B cell (primary cell): ENCODE measurements around the gene DNM1. TPM values are rescaled to one million over a fixed set of nuclear protein-coding genes. Genes with fewer than 3 reads are reported as not detected.

Experiments used
- ATAC-seq: fragments of 200-7000 bp; cut with Tn5 transposase; one replicate; pipeline ENCODE4 v1.10.0; 2021; ENCODE audit warnings: low read depth, mild to moderate bottlenecking, moderate number of reproducible peaks, moderate library complexity
- CTCF ChIA-PET: fragments of 350-600 bp; sonication (Branson Sonifier 250); formaldehyde crosslinking; loops from one replicate; lab custom pipeline; 2021; ENCODE audit warnings: antibody characterized with exemption, inconsistent platforms; lab: Charles Lee
- POLR2A ChIA-PET: fragments of 350-600 bp; sonication (Branson Sonifier 250); formaldehyde crosslinking; loops from one replicate; lab custom pipeline; 2021; ENCODE audit warnings: antibody characterized with exemption; lab: Charles Lee
- DNase-seq: peaks from one replicate; pipeline ENCODE4 v3.0.0; 2013
- H2AFZ ChIP-seq: 2 replicates; pipeline ENCODE4 v1.6.1; 2012; ENCODE audit warnings: mild to moderate bottlenecking, low read depth, low read length; ENCODE audit not compliant: insufficient read depth, poor library complexity, severe bottlenecking
- H3K27ac ChIP-seq, 2 donors: 1 replicate in 1 of 2; 2 replicates in 1 of 2; pipeline ENCODE4 v1.5.1; 2012 to 2013; ENCODE audit warnings: low read length in 2 of 2, mild to moderate bottlenecking in 2 of 2, moderate library complexity in 1 of 2
- H3K27me3 ChIP-seq, 4 experiments: fragments of 200-600 bp in 1 of 4; sonication (generic) in 1 of 4; replicated peaks in 1 of 4; 1 replicate in 2 of 4; 2 replicates in 2 of 4; pipeline versions ENCODE4 v1.6.1 to v1.7.0; 2013 to 2016; ENCODE audit warnings: low read length in 3 of 4, mild to moderate bottlenecking in 2 of 4, mixed read lengths in 1 of 4, moderate library complexity in 1 of 4; ENCODE audit not compliant: insufficient read depth in 4 of 4, control insufficient read depth in 3 of 4; ENCODE audit errors: control extremely low read depth in 1 of 4
- H3K36me3 ChIP-seq, 2 experiments: replicated peaks in 1 of 2; 1 replicate in 1 of 2; 2 replicates in 1 of 2; pipeline versions ENCODE4 v1.6.1 to v1.7.1; 2013; ENCODE audit warnings: low read length in 1 of 2; ENCODE audit not compliant: insufficient read depth in 2 of 2, control insufficient read depth in 1 of 2; ENCODE audit errors: control extremely low read depth in 1 of 2, extremely low read depth in 1 of 2
- H3K4me1 ChIP-seq, 2 donors: fragments of 200-600 bp in 1 of 2; sonication (generic) in 1 of 2; 1 replicate in 1 of 2; 2 replicates in 1 of 2; pipeline versions ENCODE4 v1.5.1 to v1.6.1; 2013 to 2017; ENCODE audit warnings: low read length in 2 of 2; ENCODE audit not compliant: control insufficient read depth in 2 of 2, insufficient read depth in 2 of 2
- H3K4me2 ChIP-seq: replicated peaks from 2 replicates; pipeline ENCODE3; 2012; ENCODE audit warnings: mild to moderate bottlenecking, low read depth, low read length; ENCODE audit not compliant: poor library complexity, severe bottlenecking
- H3K4me3 ChIP-seq, 5 experiments: fragments of 200-600 bp in 1 of 5; sonication (generic) in 1 of 5; 1 replicate in 3 of 5; 2 replicates in 2 of 5; pipeline versions ENCODE4 v1.5.1 to v1.7.0; 2011 to 2016; ENCODE audit warnings: low read length in 4 of 5, mild to moderate bottlenecking in 4 of 5, low read depth in 2 of 5, control low read depth in 1 of 5, moderate library complexity in 1 of 5; ENCODE audit not compliant: insufficient read depth in 1 of 5; ENCODE audit errors: control extremely low read depth in 1 of 5, extremely low read depth in 1 of 5
- H3K79me2 ChIP-seq: fragments of 200-600 bp; sonication (generic); one replicate; pipeline ENCODE4 v1.6.0; 2016; ENCODE audit warnings: low read length; ENCODE audit not compliant: control insufficient read depth, insufficient read depth
- H3K9ac ChIP-seq: fragments of 200-600 bp; sonication (generic); 2 replicates; pipeline ENCODE4 v1.6.1; 2017; ENCODE audit warnings: mild to moderate bottlenecking, low read length, moderate library complexity
- H3K9me3 ChIP-seq, 3 donors: one replicate each; pipeline versions ENCODE4 v1.6.1 to v1.7.1; 2013; ENCODE audit warnings: low read length in 2 of 3; ENCODE audit not compliant: control insufficient read depth in 2 of 3, insufficient read depth in 1 of 3; ENCODE audit errors: control extremely low read depth in 1 of 3
- H4K20me1 ChIP-seq: 2 replicates; pipeline ENCODE4 v1.6.0; 2012; ENCODE audit warnings: mild to moderate bottlenecking, low read length; ENCODE audit not compliant: insufficient read depth, control insufficient read depth, poor library complexity, severe bottlenecking
- H3K27ac Mint-ChIP-seq: one replicate; pipeline ENCODE4 v1.8.0; 2021; ENCODE audit warnings: mixed read lengths
- H3K27me3 Mint-ChIP-seq: one replicate; pipeline ENCODE4 v1.8.0; 2021; ENCODE audit warnings: mixed read lengths
- H3K4me1 Mint-ChIP-seq: one replicate; pipeline ENCODE4 v1.8.0; 2021; ENCODE audit warnings: mixed read lengths
- H3K4me3 Mint-ChIP-seq: one replicate; pipeline ENCODE4 v1.8.0; 2021; ENCODE audit warnings: mixed read lengths
- H3K9me3 Mint-ChIP-seq: one replicate; pipeline ENCODE4 v1.8.0; 2022; ENCODE audit warnings: mixed read lengths; ENCODE audit not compliant: insufficient read depth
- CTCF ChIP-seq: fragments of 200-600 bp; IDR thresholded peaks from one replicate; pipeline ENCODE4 v1.8.0; 2022; ENCODE audit warnings: antibody characterized with exemption, mild to moderate bottlenecking
- EZH2 ChIP-seq: IDR thresholded peaks from 2 replicates; pipeline ENCODE4 v1.6.1; 2012; ENCODE audit warnings: borderline replicate concordance, low read depth, mild to moderate bottlenecking, moderate library complexity, low read length; ENCODE audit not compliant: insufficient read depth, poor library complexity, severe bottlenecking
- WGBS: methylation state at CpG from one replicate; pipeline ENCODE4 v1.1.5; 2013; ENCODE audit warnings: missing lambda C conversion rate; ENCODE audit not compliant: insufficient coverage; 5-methylcytosine and 5-hydroxymethylcytosine counted together
- intact Hi-C: fragments of 100-400 bp; cut with micrococcal nuclease; formaldehyde crosslinking; loops from one replicate; pipeline ENCODE4 v1.10.0; 2022
- polyA plus RNA-seq: library from polyadenylated mRNA; depleted of rRNA; stranded (reverse); fragments of >200 nt; gene quantifications from 2 replicates; pipeline ENCODE4 v1.2.3, GENCODE V29; 2012
- total RNA-seq, 2 donors: library from RNA; stranded (reverse); fragments of 120-200 nt in 1 of 2; gene quantifications; 1 replicate in 1 of 2; 2 replicates in 1 of 2; pipeline versions ENCODE4 v1.2.3 to v1.2.4, GENCODE V29; 2013 to 2022

Gene DNM1
- total and polyA plus RNA-seq, 2 donors (not counting 1 experiment from before 2014, with no cell fraction given): 0.63 to 1.3 TPM

DNA sequence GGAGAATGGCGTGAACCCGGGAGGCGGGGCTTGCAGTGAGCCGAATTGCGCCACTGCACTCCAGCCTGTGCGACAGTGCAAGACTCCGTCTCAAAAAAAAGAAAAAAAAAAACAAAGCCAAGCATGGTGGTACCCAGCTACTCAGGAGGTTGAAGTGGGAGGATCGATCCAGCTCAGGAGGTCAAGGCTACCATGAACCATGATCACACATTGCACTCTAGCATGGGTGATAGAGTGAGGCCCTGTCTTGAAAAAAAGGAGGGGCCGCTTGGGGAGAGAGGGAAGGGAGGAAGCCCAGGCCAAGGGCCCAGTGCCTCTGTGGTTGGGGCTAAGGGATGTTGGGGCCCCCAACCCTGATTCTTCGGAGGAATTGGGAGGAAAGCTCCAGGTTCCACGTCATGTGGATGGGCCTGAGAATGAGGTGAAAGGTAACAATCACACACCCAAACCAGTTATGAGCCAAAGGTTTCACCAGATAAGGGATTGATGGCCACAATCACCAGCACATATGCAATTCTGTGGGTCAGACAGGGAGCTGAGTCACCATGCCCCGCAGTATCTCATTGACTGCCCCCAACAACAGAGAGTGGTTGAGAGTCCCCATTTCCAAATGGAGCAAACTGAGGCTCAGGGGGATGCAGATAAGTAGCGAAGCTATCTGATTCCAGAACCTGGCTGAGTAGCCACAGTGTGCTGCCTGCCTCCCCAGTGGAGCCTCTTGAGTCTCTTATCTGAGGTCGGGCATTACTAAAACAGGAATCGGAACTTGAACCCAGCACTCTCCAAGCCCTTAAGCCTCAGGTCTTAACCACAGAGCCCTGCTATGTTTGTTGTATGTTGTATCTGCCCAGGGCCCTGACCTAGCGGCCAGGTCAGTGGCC, 93.4 kb downstream of the DNM1 start:
- TF ChIP-seq CTCF (no peak), EZH2 (no peak)
- no peaks in the 10 kb centered on the region for H3K27me3 Mint-ChIP-seq
- Histone ChIP-seq H3K79me2 (no peaks in the 10 kb centered on the region), H3K36me3 (no peaks in the 10 kb centered on the region), H4K20me1 (no peaks in the 10 kb centered on the region), H3K4me2 (no peak overlapping the region), H3K27me3 (no peaks in the 10 kb centered on the region), H3K4me1 (no peaks in the 10 kb centered on the region), H3K4me3 (no peak overlapping the region), H3K9ac (no peak overlapping the region), H2AFZ (no peak overlapping the region), H3K9me3 (no peaks in the 10 kb centered on the region), H3K27ac (no peak overlapping the region)
- ChIA-PET CTCF (interaction anchor here (1.0 to 2.6 kb wide), 4 partner anchors 9 to 75 kb away, joined by 4 to 13 read pairs (median 5); partner anchors contain the start of gene URM1), POLR2A (no interaction called here)
- 93% methylated on average over 12 of the region's 16 CpGs for WGBS
- intact Hi-C loops: loop anchor here (10.0 kb wide), 1 partner anchor 118 kb away; no protein-coding TSS in a partner anchor
- H3K4me1 Mint-ChIP-seq: no peaks in the 10 kb centered on the region
- no peak overlapping the region for H3K4me3 Mint-ChIP-seq
- H3K27ac Mint-ChIP-seq: no peak overlapping the region
- DNase-seq: no peak
- no peak for ATAC-seq
- H3K9me3 Mint-ChIP-seq: no peaks in the 10 kb centered on the region

DNA sequence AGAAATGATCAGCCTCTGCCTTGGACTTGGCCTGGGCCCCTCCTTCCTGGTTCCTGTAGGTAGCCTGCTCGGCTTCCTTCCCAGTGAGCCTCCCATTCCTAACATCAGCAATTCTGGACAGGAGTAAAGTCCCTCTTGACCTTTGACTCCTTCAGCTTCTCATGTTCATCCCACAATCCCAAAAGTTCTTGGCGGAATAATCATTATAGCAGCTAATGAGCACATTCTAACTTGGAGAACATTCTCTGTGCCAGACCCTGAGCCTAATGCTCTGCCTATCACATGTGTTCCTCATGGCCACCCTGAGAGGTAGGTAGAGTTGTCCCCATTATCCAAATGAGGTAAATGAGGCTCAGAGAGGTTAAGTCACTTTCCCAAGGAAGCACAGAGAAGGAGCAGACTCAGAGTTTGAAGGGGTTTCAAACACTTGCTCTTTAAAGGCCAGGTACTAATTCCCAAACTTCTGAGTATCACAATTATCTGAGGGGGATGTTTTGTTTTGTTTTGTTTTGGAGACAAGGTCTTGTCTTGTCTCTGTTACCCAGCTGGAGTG, 94.1 kb downstream of the DNM1 start:
- Histone ChIP-seq H2AFZ (no peak overlapping the region), H3K27ac (no peak overlapping the region), H4K20me1 (no peaks in the 10 kb centered on the region), H3K4me1 (no peaks in the 10 kb centered on the region), H3K9ac (no peak overlapping the region), H3K9me3 (no peaks in the 10 kb centered on the region), H3K79me2 (no peaks in the 10 kb centered on the region), H3K4me3 (no peak overlapping the region), H3K27me3 (no peaks in the 10 kb centered on the region), H3K36me3 (no peaks in the 10 kb centered on the region), H3K4me2 (no peak overlapping the region)
- H3K27me3 Mint-ChIP-seq: no peaks in the 10 kb centered on the region
- ChIA-PET POLR2A (no interaction called here), CTCF (interaction anchor here (0.6 to 2.6 kb wide), 6 partner anchors 9 to 737 kb away, joined by 3 to 13 read pairs (median 4); partner anchors contain the start of gene URM1)
- no peak for TF ChIP-seq CTCF
- TF ChIP-seq EZH2: no peak
- no peak overlapping the region for H3K27ac Mint-ChIP-seq
- intact Hi-C loops: loop anchor here (10.0 kb wide), 1 partner anchor 118 kb away; no protein-coding TSS in a partner anchor
- no peaks in the 10 kb centered on the region for H3K4me1 Mint-ChIP-seq
- ATAC-seq (no peak), DNase-seq (no peak)
- H3K4me3 Mint-ChIP-seq: no peak overlapping the region
- H3K9me3 Mint-ChIP-seq: no peaks in the 10 kb centered on the region
- 88% methylated on average over 1 of the region's 2 CpGs for WGBS
